Hair follicle dermal papilla cell (primary cell): ENCODE measurements around the gene ATP6V0B. TPM values are rescaled to one million over a fixed set of nuclear protein-coding genes. Genes with fewer than 3 reads are reported as not detected.

Source experiments
- total RNA-seq: library from RNA; depleted of rRNA; stranded (reverse); fragments of >200 nt; gene quantifications from 2 replicates; pipeline ENCODE4 v1.2.3, GENCODE V29; 2012

ATP6V0B gene
- total RNA-seq: 55.5 and 62.8 TPM in 2 replicates

DNA sequence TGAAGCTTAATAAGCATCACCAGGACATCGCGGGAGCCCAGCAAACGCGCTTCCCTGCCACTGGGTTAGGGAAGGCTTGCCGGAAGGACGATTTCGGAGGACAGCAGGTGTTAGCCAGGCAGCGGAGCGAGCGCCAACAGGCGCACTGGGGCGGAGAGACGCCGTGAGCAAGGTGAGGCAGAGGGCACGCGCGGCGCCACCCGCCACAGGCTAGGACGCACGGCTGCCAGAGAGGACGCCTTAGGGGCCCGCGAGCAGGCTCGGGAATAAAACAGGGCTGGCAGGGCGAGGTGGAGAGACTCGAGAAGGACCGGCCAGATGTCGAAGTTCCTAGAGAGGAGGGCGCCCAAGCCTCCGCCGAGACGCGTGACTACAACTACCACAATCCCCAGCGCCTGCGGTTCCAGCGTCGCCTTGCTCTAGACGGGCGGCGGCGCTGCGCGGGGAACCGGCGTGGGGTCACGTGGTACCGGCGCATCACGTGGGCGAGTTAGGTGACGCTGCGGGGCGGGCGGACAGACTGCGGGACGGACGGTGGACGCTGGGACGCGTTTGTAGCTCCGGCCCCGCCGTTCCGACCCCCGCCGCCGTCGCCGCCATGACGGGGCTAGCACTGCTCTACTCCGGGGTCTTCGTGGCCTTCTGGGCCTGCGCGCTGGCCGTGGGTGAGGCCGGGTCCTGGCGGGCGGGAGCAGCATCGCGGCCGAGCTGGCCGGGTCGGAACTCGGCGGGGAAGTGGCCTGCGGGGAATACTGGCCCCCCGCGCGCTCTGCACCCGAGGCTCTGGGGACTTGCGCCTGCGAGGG, at the start of gene ATP6V0B:
Gene ATP6V0B (plus strand): TSS at position 518 of the 806 bp plus-strand sequence. CDS start 81 bp downstream, at position 599.

DNA sequence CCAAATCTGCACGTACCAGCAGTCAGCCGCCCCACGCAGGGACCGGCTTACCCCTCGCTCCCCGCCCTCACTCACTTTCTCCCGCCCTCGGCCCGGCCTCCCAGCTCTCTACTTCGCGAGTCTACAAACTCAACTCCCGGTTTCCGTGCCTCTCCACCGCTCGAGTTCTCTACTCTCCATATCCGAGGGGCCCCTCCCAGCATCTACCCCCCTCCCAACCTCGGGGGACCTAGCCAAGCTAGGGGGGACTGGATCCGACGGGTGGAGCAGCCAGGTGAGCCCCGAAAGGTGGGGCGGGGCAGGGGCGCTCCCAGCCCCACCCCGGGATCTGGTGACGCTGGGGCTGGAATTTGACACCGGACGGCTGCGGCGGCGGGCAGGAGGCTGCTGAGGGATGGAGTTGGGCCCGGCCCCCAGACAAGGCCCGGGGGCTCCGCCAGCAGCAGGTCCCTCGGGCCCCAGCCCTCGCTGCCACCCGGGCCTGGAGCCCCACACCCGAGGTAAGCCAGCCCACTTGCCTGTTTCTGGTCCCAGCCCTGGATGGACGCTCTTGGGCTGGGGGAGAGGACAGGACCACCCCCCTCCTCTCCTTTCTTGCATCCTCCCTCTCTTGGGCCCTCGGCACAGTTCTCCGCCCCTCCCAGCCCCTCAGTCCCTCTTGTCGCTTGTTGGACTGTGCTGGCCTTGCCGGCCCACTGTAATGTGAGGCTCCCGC, 41.2 kb upstream of the ATP6V0B start, which contains the start of gene ARTN:
Gene ARTN (plus strand): TSS at position 416 of the 715 bp plus-strand sequence. CDS start 1,856 bp downstream, outside the sequence.

DNA sequence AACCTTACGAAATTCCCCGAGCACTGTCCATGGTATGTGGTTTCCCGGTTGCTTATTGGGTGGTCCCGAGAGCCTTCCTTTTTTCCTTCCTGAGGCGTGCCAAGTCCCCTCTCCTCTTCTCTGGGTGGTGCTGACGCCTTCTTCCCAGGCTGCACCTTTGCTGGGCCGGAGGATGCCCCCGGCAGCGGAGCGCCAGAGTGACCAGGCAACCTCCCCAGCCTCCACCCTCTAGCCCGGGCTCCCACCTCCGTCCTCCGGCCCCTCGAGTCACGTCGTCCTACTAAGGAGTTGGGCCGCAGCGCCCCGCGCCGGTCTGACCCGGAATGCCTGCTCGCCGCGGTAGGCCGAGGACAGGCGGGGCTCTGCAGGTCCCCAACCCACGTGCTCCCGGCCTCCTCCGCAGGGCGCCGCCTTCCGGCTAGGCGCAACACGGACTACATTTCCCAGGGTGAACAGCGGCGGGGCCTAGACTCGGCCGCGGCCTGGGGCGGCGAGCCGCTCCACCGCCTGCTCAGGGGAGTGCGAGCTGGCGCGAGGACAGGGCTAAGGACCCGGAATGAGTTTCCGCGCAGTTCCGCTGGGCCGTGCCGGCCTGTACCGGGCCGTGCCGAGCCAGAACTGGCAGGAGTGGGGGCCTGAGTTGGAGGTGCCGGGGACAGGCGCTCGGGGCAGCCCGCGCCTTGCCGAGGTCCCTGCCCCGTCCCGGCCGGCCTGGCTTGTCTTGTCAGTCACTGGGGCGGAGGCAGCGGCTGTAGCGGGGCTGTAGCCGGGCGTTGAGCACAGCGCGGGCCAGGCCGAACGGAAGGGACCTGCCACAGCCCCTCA, 28.3 kb upstream of the ATP6V0B start, which contains the start of gene IPO13:
Gene IPO13 (plus strand): TSS at position 715 of the 825 bp plus-strand sequence. CDS start 651 bp downstream, outside the sequence.

DNA sequence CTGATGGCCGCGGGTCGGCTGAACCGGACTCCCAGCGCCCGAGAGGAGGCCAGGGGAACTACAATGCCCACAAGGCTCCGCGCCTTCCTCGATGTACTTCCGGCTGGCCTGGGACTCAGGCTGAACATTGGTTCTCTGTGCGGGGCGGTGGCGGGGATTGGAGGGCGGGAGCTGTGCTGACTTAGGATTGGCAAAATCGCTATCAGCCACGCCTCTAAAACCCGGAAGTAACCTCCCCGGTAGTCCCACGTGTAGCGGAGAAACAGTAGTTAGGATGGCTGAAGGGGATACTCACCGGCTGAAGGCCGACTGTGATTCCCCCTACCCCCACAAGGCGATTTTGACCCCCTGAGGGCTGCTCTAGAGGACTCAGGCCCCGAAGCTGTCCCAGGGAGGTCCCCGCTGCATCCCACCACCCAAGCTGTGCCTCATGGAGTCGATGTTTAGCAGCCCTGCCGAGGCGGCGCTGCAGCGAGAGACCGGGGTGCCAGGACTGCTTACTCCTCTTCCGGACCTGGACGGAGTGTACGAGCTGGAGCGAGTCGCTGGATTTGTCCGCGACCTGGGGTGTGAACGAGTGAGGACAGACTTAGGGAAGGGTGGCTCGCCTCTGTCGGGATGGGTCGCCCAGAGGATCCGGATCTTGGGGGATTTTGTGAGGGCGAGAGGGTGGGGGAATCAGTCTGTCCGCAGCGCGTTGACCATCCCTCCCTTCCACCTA, 4.9 kb upstream of the ATP6V0B start, which contains the start of gene DPH2:
Gene DPH2 (plus strand): TSS at position 265 of the 721 bp plus-strand sequence. CDS start 166 bp downstream, at position 431.

DNA sequence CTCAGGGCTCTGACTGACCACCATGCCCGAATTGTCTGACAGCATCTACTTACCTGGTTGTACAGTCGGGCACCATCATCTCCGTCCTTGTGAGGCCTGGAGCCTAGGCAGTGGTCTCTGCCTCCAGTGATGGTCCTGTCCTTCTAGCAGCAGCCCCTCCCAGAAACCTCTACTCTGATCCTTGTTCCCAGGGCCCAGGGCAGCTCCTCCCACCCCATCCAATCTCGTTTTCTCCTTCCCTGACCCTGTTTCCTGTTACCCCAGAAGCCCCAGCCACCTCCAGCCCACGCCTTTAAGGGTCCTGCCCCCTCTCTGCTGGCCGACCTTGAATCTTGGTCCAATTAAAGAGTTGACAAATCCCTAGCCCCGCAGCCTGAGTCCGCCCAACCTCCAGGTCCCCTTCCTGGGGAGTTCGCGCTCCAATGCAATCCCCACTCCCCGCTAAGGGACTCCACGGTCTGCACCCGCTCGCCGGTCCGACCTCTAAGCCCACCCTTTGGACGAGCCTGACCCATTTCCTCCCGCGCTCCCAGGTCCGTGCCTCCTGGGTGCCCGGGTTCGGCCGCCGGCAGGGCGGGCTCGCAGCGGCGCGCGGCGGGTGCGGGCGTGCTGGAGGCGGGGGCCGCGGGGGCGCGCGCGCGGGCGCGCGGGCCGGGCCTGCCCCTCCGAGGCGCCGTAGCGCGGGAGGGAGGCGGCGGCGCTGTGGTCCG, 3.9 kb downstream of the ATP6V0B start, which contains the start of gene B4GALT2:
Gene B4GALT2 (plus strand): TSS at position 660 of the 710 bp plus-strand sequence. CDS start 1,951 bp downstream, outside the sequence.

DNA sequence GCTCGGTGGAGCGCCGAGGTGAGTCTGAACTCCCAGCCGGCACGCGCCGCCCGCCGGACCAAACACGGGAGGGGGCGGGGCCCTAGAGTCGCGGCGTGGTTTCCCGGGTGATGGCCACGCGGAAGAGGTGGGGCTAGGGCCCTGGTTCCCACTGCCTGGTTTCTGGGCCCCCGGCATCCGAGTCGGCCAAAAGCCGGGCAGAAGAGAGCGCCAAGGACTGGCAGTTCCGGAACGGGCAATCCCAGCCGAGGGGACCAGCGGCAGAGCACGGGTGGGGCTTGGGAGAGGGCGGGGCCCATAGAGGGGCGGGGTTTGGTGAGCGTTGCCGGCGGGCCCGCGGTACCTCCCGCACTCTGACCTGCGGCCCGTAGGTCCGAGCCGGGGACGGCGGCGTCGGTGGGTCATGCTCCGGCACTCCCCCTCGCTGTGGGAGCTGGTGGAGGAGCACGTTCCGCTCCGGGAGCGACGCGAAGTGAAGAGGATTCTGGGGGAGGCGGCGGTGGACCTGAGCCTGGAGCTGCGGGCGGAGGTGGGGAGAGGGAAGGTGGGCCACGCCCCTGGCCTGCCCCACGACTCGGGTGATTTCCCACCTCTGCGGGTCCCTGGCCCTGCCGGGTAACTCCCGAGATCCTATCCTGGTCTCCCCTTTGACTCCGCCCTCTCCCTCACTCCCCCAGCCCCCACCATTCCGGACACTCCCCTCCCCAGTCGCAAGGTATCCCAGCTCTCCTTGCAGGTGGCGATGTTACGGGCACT, 16.9 kb downstream of the ATP6V0B start, which contains the start of gene CCDC24:
Gene CCDC24 (plus strand): TSS at position 124 of the 756 bp plus-strand sequence. CDS start 280 bp downstream, at position 404.

Other genes with a start within 250 kb of the ATP6V0B start
- 1.9 and 2.1 TPM in 2 replicates for gene ARTN, start 41.2 kb upstream of the ATP6V0B start, total RNA-seq
- 26.4 and 28.3 TPM in 2 replicates for gene IPO13, start 28.0 kb upstream of the ATP6V0B start, total RNA-seq
- 22.5 and 24.2 TPM in 2 replicates for gene DPH2, start 5.0 kb upstream of the ATP6V0B start, total RNA-seq
- gene B4GALT2, start 4.2 kb downstream of the ATP6V0B start, total RNA-seq: 131 and 139 TPM in 2 replicates
- 3.0 and 3.1 TPM in 2 replicates for gene CCDC24, start 16.6 kb downstream of the ATP6V0B start, total RNA-seq
- 16.0 and 17.8 TPM in 2 replicates for gene SLC6A9, start 56.5 kb downstream of the ATP6V0B start, total RNA-seq
- gene KLF17, start 143.9 kb downstream of the ATP6V0B start, total RNA-seq: 0.16 TPM in 1 of 2 replicates, not detected in the other
- gene KLF18, start 166.7 kb downstream of the ATP6V0B start, total RNA-seq: not detected in 2 replicates
- 22.2 and 27.7 TPM in 2 replicates for gene DMAP1, start 238.5 kb downstream of the ATP6V0B start, total RNA-seq